ENCODE results near the gene IGFN1. TPM values are rescaled to one million over a fixed set of nuclear protein-coding genes. Genes with fewer than 3 reads are reported as not detected.

The IGFN1 gene
- total and polyA plus RNA-seq, 2 experiments from 2014 or later, result 0.37 to 3.1 TPM

GRCh38 chr1:201276891-201277290, 86.3 kb downstream of the IGFN1 start:
- Histone ChIP-seq H3K27me3 (peaks cover 4% of the 10 kb centered on the region), H3K9me2 (replicated peaks; ENCODE audit: insufficient read depth) (no peaks in the 10 kb centered on the region), H4K20me1 (ENCODE audit: insufficient read depth, poor library complexity, severe bottlenecking) (no peaks in the 10 kb centered on the region), H3K79me2 (no peaks in the 10 kb centered on the region), H3K4me2 (no peak overlapping the region), H3K9me3 (ENCODE audit: low read depth) (no peaks in the 10 kb centered on the region), H3K4me3 (no peak overlapping the region), H3K4me1 (ENCODE audit: insufficient read depth) (no peaks in the 10 kb centered on the region), H2AFZ (no peak overlapping the region), H3K36me3 (replicated peaks; ENCODE audit: insufficient read depth, low read depth) (no peaks in the 10 kb centered on the region), H3K27ac (no peak overlapping the region)
- 86% methylated on average over 6 of the region's 6 CpGs for WGBS (ENCODE audit: low lambda C conversion rate, missing lambda C conversion rate)
- TF ChIP-seq EZH2phosphoT487 (IDR thresholded peaks at IDR 0.05; ENCODE audit: low read depth, severe bottlenecking, unreplicated experiment) (no peak), CTCF (IDR thresholded peaks at IDR 0.05; ENCODE audit: poor library complexity) (no peak), EZH2 (IDR thresholded peaks at IDR 0.05; ENCODE audit: borderline replicate concordance) (no peak)
- no peak for DNase-seq (ENCODE audit: low spot score)

DNA sequence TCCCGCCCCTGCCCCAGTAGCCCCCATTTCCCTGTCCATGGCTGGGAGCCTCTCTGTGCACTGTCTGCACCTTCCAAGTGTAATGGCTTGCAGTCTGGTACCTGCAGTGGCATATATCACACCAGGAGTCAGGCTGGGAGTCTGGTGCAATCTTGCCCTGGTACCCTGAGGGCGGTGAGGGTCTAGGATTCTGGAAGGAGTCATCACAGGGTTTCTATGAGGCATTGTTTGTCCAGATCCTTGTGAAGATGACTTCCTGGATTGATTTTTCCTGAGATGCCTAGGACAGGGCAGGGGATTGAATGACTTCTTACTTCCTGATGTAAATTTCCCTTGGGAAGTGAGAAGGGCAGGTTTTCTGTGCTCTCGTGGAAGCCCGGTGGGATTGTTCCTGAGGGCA, 86.8 kb downstream of the IGFN1 start:
- peaks cover 4% of the 10 kb centered on the region for H3K27me3 ChIP-seq
- H3K4me1 ChIP-seq (ENCODE audit: insufficient read depth), result no peaks in the 10 kb centered on the region
- H3K27ac ChIP-seq, result no peak overlapping the region
- no peaks in the 10 kb centered on the region for H4K20me1 ChIP-seq (ENCODE audit: insufficient read depth, poor library complexity, severe bottlenecking)
- H3K9me3 ChIP-seq (ENCODE audit: low read depth), result no peaks in the 10 kb centered on the region
- H3K4me2 ChIP-seq, result no peak overlapping the region
- TF ChIP-seq EZH2 (IDR thresholded peaks at IDR 0.05; ENCODE audit: borderline replicate concordance) (no peak), EZH2phosphoT487 (IDR thresholded peaks at IDR 0.05; ENCODE audit: low read depth, severe bottlenecking, unreplicated experiment) (no peak), CTCF (IDR thresholded peaks at IDR 0.05; ENCODE audit: poor library complexity) (no peak)
- no peak for DNase-seq (ENCODE audit: low spot score)
- no peak overlapping the region for H2AFZ ChIP-seq
- no peaks in the 10 kb centered on the region for H3K9me2 ChIP-seq (replicated peaks; ENCODE audit: insufficient read depth)
- 97% methylated on average over 4 of the region's 4 CpGs for WGBS (ENCODE audit: low lambda C conversion rate, missing lambda C conversion rate)
- no peaks in the 10 kb centered on the region for H3K36me3 ChIP-seq (replicated peaks; ENCODE audit: insufficient read depth, low read depth)
- no peaks in the 10 kb centered on the region for H3K79me2 ChIP-seq
- no peak overlapping the region for H3K4me3 ChIP-seq

Other genes with a start within 250 kb of the IGFN1 start
- gene KIF21B, start 167.1 kb upstream of the IGFN1 start, total RNA-seq, result 0.60 and 1.3 TPM in 2 replicates
- gene KIF21B, start 167.1 kb upstream of the IGFN1 start, polyA plus RNA-seq, result 0.18 and 0.19 TPM in 2 replicates
- 0.04 TPM in 1 of 2 replicates, not detected in the other for gene CACNA1S, start 78.4 kb upstream of the IGFN1 start, total RNA-seq
- not detected in 2 replicates for gene CACNA1S, start 78.4 kb upstream of the IGFN1 start, polyA plus RNA-seq
- gene ASCL5, start 63.6 kb upstream of the IGFN1 start, total RNA-seq, result not detected in 2 replicates
- not detected in 2 replicates for gene ASCL5, start 63.6 kb upstream of the IGFN1 start, polyA plus RNA-seq
- 103 and 104 TPM in 2 replicates for gene TMEM9, start 36.4 kb upstream of the IGFN1 start, total RNA-seq
- 99.4 and 113 TPM in 2 replicates for gene TMEM9, start 36.4 kb upstream of the IGFN1 start, polyA plus RNA-seq
- 0.20 and 0.33 TPM in 2 replicates for gene PKP1, start 92.7 kb downstream of the IGFN1 start, total RNA-seq
- 0.04 and 0.11 TPM in 2 replicates for gene PKP1, start 92.7 kb downstream of the IGFN1 start, polyA plus RNA-seq
- 22.3 and 25.9 TPM in 2 replicates for gene TNNT2, start 186.9 kb downstream of the IGFN1 start, total RNA-seq
- 33.5 and 55.1 TPM in 2 replicates for gene TNNT2, start 186.9 kb downstream of the IGFN1 start, polyA plus RNA-seq
- 64.2 and 66.9 TPM in 2 replicates for gene LAD1, start 208.5 kb downstream of the IGFN1 start, total RNA-seq
- 63.5 and 68.6 TPM in 2 replicates for gene LAD1, start 208.5 kb downstream of the IGFN1 start, polyA plus RNA-seq
- gene TNNI1, start 230.9 kb downstream of the IGFN1 start, total RNA-seq, result 2.6 and 4.1 TPM in 2 replicates
- 4.2 and 12.4 TPM in 2 replicates for gene TNNI1, start 230.9 kb downstream of the IGFN1 start, polyA plus RNA-seq